LHCN-M2 (cell line): ENCODE results near the gene ZNF512. TPM values are rescaled to one million over a fixed set of nuclear protein-coding genes. Genes with fewer than 3 reads are reported as not detected.

Experiments
- DNase-seq: peaks from one replicate; pipeline ENCODE4 v3.0.0-alpha.2; 2012; ENCODE audit warnings: low read depth
- total RNA-seq: library from RNA; depleted of rRNA; stranded (reverse); fragments of >200 nt; gene quantifications from 2 replicates; pipeline ENCODE4 v1.2.3, GENCODE V29; 2014

The ZNF512 gene
- total RNA-seq, 1 experiment from 2014 or later, result 36.0 TPM

GRCh38 chr2:27636766-27637165, 53.9 kb downstream of the ZNF512 start:
- peak; percentile 41 for DNase-seq

GRCh38 chr2:27638037-27638637, 55.3 kb downstream of the ZNF512 start:
- peak; percentile 88 for DNase-seq

- DNase-seq, result peak; percentile 80
These were observed 55.9 kb downstream of the ZNF512 start for GRCh38 chr2:27638709-27639108.

DNA sequence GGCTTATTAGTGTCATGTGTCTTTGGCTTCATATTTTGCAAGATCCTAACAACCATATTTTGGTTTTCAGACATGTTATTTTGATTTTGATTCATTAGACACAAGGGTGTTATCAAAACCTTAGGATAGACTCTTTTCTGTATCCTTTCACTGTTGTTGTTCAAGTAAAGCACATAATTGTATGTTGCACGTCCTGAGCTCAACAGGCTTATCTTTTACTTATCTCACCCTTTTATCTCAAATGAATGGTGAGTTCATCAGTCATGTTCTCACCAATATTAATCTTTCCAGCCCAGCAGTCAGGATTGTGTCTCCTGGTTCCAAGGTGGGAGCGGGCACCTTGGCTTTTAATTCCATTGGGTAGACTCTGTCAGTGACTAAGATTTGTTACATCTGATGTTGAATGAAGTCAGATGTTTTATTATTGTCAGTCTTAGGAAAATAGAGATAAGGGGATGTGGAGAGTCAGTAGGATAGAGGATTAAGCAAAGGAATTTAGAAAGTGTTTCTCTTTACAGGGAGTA, 57.9 kb downstream of the ZNF512 start:
- no peak for DNase-seq

GRCh38 chr2:27645197-27645596, 62.4 kb downstream of the ZNF512 start:
- no peak for DNase-seq

DNA sequence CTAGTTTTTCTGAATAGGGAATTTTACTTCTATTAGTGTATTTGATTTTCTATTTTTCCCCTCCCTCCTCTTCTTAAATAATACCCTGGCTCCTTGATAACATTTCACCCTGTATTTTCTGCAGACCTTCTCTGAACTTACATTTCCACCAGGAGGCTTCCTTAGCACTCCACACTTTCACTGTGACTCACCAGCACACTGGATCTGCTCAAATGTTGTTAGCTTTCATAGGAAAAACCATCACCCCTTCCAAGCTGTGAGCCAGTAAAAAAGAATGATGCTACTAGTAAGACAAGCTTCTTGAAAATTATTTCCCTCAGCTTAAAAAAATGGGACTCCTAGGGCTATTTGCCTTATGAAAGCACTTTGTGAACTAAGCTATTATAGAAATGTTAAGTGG, 64.4 kb downstream of the ZNF512 start:
- DNase-seq, result peak; percentile 23

DNA sequence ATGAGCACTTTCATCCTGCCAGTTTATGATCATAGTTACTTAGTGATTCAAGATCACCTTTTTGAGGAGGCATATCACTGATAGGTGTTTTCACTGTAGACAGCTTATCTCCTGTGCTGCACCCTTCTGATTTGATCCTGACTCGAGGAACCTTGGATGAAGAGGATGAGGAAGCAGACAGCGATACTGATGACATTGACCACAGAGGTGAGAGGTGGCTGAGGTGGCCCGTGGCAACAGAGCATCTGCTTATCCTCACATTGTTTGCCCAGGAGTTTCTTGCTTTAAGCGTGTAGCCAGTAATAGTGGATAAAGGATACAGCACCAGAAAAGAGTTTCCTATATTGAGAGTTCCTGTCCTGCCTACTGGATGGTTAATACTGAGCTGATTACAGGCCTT, 64.9 kb downstream of the ZNF512 start:
- DNase-seq, result no peak

DNA sequence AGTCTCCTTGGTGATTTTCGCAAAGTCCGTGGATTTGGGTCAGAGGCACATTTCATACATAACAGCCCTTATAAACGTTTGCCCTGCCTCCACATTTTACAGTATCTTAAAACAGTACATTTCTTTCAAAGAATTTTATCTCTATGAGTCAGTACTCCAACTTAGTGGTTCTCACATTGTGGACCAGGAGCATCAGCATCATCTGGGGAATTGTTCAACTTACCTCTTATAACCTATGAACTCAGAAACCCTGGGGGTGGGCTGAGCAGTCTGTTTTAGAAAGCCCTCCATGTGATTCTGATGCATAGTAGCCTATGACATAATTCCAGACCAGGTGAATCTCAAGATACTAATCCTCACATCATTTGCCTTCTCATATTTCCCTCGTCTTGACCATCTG, 68.2 kb downstream of the ZNF512 start:
- no peak for DNase-seq

- no peak for DNase-seq
These were observed 69.5 kb downstream of the ZNF512 start for GRCh38 chr2:27652341-27652740.

DNA sequence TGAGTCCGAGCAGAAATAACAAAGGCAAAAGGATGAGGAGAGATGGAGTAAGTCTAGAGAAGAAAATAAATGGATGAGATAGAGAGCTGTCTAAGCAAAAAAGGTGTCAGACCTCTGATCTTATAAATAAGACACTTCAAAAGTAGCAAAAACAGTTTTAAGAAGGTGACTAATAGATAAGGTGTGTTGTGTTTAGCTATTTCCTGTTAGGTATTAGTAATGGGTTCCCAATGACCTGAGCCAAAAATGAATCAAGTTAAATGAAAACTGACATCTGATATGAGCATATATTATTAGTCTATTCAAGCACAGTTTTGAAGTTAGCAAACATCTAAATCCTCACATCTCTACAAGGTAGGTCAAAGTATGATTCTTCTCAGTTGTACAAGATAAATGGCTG, 69.9 kb downstream of the ZNF512 start:
- no peak for DNase-seq

- no peak for DNase-seq
These were observed 70.6 kb downstream of the ZNF512 start for GRCh38 chr2:27653397-27653796.

DNA sequence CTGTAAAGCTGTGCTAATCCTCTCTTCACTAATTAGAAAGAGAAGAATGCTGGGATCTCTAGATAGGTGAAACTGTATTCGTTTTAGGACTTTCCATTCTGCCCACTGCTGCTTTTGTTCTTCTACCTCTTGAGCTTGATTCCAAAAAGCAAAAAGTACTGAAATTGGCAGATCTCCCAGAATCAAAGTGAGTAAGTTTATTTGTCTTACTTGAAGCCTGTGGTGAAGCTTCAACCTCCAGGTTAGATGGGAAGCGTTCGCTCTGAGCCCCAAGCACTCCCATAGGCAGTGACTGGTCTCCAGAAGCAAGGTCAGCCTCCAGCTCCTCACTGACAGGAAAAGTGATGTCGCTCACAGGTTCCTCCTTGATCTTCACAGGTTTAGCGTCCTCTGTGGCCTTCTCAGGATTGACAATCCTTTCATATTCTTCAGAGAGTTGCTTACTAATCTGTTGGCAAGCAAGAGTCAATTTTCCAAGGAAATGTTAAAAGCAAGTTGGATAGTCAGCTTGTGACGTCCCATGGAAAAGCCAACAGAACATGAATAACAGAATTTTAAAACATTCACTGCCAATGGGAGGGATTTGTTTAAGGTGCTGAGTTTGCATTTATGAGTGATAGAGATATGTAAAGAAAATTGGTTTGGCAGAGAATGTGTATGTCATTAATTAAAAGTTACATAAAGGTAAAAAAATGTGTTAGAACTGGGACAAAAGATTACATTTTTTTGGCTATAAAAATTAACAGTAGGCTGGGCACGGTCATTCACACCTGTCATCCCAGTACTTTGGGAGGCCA, 72.5 kb downstream of the ZNF512 start:
- peak; percentile 42 for DNase-seq

DNA sequence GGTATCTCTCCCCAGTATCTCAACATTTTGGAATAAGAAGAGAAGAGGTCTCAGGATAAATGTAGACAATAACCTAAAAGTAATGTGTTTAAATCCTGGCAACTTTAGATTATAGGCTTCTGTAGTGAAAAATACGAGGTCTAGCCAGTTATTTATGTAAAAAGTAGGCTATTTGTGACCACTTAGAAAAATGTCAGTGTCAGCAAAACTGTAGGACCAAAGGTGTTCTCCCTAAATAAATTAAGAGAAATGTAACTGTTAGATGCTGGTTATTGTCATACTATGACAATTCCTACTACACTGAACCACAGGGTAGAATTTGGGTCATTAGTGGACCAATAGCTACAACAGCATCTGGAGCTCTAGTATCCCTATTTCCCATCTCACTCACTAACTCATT, 78.5 kb downstream of the ZNF512 start:
- DNase-seq, result no peak

- DNase-seq, result peak; percentile 83
These were observed 80.7 kb downstream of the ZNF512 start, which contains the start of the genes SLC4A1AP and SUPT7L for GRCh38 chr2:27663285-27664153. Gene SLC4A1AP, plus strand, starts transcription at chr2:27663889. Its CDS starts 26 bp downstream, at chr2:27663915. Gene SUPT7L, minus strand, starts transcription at chr2:27663614. Its CDS starts 1,422 bp downstream, at chr2:27662192.

DNA sequence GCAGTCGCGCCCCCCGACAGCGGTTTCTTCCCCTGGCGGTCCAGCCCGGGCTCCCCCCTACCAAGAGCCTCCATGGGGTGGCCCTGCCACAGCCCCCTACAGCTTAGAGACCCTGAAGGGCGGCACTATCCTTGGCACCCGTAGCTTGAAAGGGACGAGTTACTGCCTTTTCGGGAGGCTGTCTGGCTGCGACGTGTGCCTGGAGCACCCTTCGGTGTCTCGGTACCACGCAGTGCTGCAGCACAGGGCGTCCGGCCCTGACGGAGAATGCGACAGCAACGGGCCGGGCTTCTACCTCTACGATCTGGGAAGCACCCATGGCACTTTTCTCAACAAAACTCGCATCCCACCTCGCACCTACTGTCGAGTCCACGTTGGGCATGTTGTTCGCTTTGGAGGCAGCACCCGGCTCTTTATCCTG, 81.3 kb downstream of the ZNF512 start:
- DNase-seq, result no peak

- no peak for DNase-seq
These were observed 82.0 kb downstream of the ZNF512 start for GRCh38 chr2:27664622-27665363.

DNA sequence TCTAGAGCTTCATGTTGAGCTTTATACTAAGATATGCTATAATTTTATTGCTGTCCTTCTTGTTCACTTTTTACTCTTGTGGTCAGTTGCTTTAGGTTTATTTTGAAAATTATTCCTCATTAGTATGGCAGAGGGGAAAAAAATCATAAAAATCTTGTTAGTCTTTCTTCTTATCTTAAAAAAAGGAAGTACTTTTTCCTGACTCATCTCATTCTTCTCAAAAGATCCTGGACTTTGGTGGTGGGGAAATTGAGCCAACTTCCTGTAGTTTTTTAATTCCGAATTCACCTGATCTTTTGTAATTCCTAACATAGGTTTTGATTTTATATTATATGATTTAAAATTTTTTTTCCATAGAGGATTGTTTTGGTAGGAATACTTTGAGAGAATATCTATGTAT, 84.6 kb downstream of the ZNF512 start:
- no peak for DNase-seq

- DNase-seq, result no peak
These were observed 88.4 kb downstream of the ZNF512 start for GRCh38 chr2:27671235-27671634.
